Measurements from ENCODE around the gene TMEM201. TPM values are rescaled to one million over a fixed set of nuclear protein-coding genes. Genes with fewer than 3 reads are reported as not detected.

Gene TMEM201
- total RNA-seq, 1 experiment from 2014 or later, result 68.3 TPM

DNA sequence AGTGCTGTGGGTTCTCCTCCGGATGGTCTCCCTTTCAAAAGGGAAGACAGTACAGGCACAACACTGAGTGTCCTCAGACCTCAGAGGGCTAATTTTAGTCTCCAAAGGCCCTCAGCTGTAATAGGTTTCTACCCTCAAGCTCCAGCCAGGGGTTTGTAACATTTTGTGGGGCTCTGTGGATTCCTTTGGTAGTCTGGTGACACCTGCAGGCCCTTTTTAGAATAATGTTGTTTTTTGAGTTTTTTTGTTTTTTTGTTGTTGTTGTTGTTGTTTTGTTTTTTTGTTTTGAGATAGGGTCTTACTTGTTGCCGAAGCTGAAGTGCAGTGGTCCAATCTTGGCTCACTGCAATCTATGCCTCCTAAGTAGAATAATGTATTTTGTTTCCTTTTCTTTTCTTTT, 15.0 kb upstream of the TMEM201 start:
- in situ Hi-C loops (cut with HindIII; ENCODE audit: low sequenced_read_pairs), result loop anchor here (25.0 kb wide), 1 partner anchor 286 kb away; the partner anchor contains the start of gene SPSB1
- peak; percentile 42 for DNase-seq (ENCODE audit: low spot score)

- no peak for DNase-seq (ENCODE audit: low spot score)
- in situ Hi-C loops (cut with HindIII; ENCODE audit: low sequenced_read_pairs), result no loop called here
These were observed 13.2 kb upstream of the TMEM201 start for GRCh38 chr1:9575486-9575885.

- no peak for DNase-seq (ENCODE audit: low spot score)
- in situ Hi-C loops (cut with HindIII; ENCODE audit: low sequenced_read_pairs), result no loop called here
These were observed 11.8 kb upstream of the TMEM201 start for GRCh38 chr1:9576903-9577302.

- in situ Hi-C loops (cut with HindIII; ENCODE audit: low sequenced_read_pairs), result no loop called here
- no peak for DNase-seq (ENCODE audit: low spot score)
These were observed 11.3 kb upstream of the TMEM201 start for GRCh38 chr1:9577423-9577822.

DNA sequence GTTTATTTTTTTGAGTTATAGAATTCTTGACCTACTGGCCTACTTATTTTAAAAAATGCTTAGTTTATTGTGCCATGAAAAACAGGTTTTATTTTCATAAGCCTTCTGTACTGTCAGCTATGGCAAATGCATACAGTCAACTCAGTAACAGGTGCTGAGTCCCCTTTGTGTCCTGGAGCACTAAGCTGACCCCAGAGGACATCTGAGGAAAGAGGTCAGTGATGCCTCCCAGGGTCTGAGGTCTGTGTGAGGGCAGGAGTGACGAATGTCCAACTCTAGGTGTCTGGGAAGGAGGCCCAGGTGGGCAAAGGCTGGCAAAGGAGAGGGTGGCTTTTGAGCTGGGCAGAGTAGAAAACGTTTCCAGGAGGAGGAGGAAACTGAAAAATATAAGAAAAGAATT, 7.8 kb upstream of the TMEM201 start:
- in situ Hi-C loops (cut with HindIII; ENCODE audit: low sequenced_read_pairs), result no loop called here

DNA sequence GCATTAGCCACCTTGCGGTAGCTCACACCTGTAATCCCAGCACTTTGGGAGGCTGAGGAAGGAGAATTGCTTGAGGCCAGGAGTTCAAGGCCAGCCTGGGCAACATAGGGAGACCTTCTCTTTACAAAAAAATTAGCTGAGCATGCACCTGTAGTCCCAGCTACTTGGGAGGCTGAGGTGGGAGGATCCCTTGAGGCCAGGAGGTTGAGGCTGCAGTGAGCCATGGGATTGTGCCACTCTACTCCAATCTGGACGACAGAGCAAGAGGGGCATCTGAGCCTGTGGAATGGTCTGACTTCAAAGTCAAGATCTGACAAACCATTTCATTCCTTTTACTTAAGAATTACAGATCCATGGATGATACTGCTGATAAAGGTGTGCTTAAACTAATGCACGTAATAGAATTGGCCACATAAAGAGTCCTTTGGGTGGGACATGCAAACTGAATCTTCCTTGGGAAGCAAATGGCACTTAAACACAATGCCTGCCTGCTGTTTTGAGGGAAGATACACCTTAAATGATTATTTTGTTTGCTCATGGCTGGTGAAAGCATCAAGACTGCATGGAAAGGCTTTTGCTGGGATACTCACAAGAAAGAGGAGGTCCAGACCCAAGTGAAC, 2.5 kb upstream of the TMEM201 start:
- in situ Hi-C loops (cut with HindIII; ENCODE audit: low sequenced_read_pairs), result no loop called here
- no peak for DNase-seq (ENCODE audit: low spot score)

More for the DNA sequence above, 7.8 kb upstream of the TMEM201 start:
- no peak for DNase-seq (ENCODE audit: low spot score)

DNA sequence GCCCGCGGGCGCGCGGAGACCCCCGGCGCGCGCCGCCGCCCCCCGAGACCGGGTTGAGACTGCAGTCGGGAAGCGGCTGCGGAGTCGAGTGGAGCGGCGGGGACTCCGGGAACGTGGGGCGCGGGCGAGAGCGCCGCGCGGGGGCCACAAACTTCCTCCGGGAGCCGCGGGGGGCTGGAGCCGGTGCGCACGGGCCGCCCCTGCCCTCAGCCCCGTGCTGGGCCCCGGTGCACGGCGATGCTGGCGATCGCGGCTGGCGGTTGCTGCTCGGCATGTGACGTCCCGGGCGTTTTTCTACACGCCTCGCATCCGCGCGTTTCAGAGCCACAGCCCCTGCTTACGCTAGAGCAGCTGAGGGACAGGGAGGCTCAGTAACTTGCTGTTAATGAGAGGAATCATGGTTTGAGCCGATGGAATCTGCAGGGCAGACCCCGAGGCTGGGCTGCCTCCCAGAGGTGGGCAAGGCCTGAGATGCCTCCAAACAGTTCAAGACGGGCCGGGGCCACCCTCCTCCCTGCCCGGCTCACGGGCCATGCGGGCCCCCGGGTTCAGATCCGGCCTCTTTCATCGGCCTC, 520 bp downstream of the TMEM201 start:
- in situ Hi-C loops (cut with HindIII; ENCODE audit: low sequenced_read_pairs), result no loop called here

GRCh38 chr1:9589719-9590157, 1.0 kb downstream of the TMEM201 start:
- in situ Hi-C loops (cut with HindIII; ENCODE audit: low sequenced_read_pairs), result no loop called here
- no peak for DNase-seq (ENCODE audit: low spot score)

More for the DNA sequence above, 520 bp downstream of the TMEM201 start:
- no peak for DNase-seq (ENCODE audit: low spot score)

DNA sequence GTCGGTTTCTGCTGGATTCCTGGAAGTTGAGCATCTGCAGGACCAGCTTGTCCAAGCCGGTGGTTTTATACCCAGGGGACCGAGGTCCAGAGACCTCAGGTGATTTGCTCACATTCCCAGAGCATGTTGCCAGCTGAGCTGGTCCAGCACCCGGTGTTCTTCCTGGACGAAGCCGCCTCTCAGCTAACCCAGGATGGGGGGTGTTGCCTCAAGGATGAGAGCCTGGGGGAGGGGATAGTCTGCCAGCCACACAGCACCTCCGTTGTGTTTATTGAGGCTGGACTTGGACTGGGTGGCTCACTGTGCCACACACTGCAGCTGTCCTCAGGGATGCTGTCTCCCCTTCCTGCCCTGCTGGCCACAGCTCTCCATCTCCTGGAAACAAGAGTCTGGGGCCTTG, 1.5 kb downstream of the TMEM201 start:
- no peak for DNase-seq (ENCODE audit: low spot score)
- in situ Hi-C loops (cut with HindIII; ENCODE audit: low sequenced_read_pairs), result no loop called here

GRCh38 chr1:9590945-9591668, 2.4 kb downstream of the TMEM201 start:
- DNase-seq (ENCODE audit: low spot score), result no peak
- in situ Hi-C loops (cut with HindIII; ENCODE audit: low sequenced_read_pairs), result no loop called here

GRCh38 chr1:9591669-9592509, 3.2 kb downstream of the TMEM201 start:
- no peak for DNase-seq (ENCODE audit: low spot score)
- in situ Hi-C loops (cut with HindIII; ENCODE audit: low sequenced_read_pairs), result no loop called here

DNA sequence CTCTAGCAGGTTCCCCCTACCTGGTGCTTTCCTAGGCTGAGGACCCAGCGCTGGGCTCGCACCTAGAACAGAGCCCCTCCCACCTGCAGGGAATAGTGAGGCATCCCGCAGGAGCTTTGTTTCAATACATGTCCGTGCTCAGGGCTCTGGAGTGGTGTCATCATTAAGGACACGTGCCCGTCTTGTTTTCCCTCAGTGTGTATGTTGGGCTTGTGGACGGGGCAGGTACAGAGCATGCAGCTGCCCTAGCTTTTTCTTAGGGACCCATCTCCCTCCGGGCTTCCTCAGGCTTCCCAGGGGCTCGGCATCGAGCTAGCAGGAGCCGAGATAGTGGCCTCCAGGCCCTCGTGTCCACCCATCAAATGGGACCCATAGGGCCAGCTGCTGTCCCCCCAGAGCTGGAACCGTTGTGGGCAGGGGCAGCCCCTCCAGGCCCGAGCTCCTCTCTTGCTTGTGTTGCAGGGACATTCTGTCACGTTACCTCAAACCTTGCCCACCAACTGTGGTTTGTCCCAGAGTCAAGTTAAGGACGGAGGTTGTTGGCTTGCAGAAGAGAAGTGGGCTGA, 3.9 kb downstream of the TMEM201 start:
- in situ Hi-C loops (cut with HindIII; ENCODE audit: low sequenced_read_pairs), result no loop called here
- DNase-seq (ENCODE audit: low spot score), result no peak

DNA sequence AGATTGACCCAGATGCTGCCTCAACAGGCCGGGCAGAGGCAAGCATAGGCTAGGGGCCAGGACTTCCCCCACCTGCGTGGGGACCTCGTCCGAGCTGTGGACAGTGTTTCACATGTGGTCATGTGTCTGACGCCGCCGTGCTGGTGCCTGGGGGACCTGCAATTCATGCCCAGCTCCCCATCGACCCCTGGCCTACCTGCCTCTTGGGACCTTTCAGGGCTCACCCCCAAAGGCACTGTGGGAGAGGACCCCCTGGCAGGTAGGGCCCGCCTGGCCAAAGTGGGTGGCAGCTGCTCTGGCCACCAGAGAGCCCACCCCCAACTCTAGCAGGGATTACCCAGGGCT, 4.4 kb downstream of the TMEM201 start:
- DNase-seq (ENCODE audit: low spot score), result no peak

DNA sequence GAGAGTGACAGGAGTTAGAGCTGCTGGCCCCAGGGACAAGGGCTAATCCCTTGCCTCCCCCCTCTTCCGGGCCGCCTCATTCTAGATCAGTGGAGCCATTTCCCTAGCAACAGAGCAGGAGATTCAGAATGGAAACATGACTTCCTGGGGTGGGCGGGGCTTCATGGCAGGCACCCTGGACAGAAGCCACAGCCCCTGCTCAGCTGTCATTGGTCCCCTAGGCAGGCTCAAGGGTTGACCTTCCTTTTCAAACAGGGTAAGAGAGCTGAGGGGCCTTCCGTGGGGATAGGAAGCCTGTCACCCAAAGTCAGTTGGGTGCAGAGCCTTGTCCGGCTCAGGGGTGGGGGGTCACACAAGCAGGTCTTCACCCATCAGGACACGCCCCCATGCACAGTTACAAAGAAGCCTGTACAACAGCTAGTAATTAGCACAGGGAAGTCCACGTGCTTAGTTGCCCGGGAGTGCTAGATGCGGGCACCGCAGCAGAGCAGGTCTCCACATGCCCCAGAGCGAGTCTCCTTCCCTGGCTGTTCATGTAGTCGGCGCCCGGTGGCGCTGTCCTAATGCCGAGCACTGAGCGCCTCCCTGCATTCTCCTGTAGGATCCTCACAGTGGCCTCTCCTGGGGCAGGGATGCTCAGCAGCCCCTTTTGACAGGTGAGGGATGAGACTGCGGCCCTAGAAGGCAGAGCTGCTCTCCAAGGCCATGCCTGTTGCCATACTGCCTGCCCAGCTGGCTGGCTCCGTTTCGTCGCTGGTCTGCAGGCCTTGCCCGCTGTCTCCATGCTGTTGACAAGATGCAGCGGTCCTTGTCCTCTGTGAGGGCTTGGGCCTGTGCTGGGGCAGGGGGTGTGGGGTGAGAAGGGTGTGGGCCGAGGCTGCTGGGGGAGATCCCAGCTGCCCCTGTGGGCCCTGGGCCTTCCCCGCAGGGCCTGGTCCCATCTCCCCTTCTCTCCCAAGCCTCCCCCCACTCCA, 5.1 kb downstream of the TMEM201 start:
- in situ Hi-C loops (cut with HindIII; ENCODE audit: low sequenced_read_pairs), result no loop called here
- DNase-seq (ENCODE audit: low spot score), result no peak

More for the DNA sequence above, 4.4 kb downstream of the TMEM201 start:
- in situ Hi-C loops (cut with HindIII; ENCODE audit: low sequenced_read_pairs), result no loop called here

- in situ Hi-C loops (cut with HindIII; ENCODE audit: low sequenced_read_pairs), result no loop called here
- DNase-seq (ENCODE audit: low spot score), result no peak
These were observed 5.9 kb downstream of the TMEM201 start for GRCh38 chr1:9594471-9595155.

GRCh38 chr1:9595156-9595967, 6.7 kb downstream of the TMEM201 start:
- no peak for DNase-seq (ENCODE audit: low spot score)
- in situ Hi-C loops (cut with HindIII; ENCODE audit: low sequenced_read_pairs), result no loop called here

DNA sequence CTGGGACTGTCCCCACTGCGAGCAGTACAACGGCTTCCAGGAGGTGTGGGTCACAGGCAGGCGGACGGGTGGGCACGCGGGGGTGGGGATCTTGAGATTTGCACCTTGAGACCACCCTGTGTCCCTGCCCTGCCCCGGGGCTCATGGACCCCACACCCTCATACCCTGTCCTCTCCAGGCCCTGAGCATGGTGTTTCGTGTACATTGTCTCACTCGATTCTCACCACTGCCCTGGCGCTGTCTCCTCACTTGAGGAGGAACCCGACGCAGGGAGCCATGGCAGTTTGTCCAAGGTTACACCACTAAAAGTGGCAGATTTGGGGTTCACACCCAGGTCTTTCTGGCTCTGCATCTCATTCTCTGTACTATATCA, 7.2 kb downstream of the TMEM201 start:
- DNase-seq (ENCODE audit: low spot score), result no peak
- in situ Hi-C loops (cut with HindIII; ENCODE audit: low sequenced_read_pairs), result no loop called here
